Stomach smooth muscle (tissue), 2 donors: ENCODE measurements around the gene RHBDD1.

ENCODE experiments used
- H3K27ac ChIP-seq: one replicate; pipeline ENCODE4 v1.7.0; 2013; ENCODE audit warnings: mild to moderate bottlenecking, low read length, inconsistent platforms
- H3K27me3 ChIP-seq, 2 donors: one replicate each; pipeline ENCODE4 v1.7.0; 2013; ENCODE audit warnings: low read length in 2 of 2; ENCODE audit not compliant: insufficient read depth in 2 of 2, control insufficient read depth in 1 of 2
- H3K36me3 ChIP-seq, 2 donors: one replicate each; pipeline ENCODE4 v1.7.0; 2013; ENCODE audit warnings: low read length in 2 of 2; ENCODE audit not compliant: control insufficient read depth in 2 of 2, insufficient read depth in 2 of 2
- H3K4me1 ChIP-seq: one replicate; pipeline ENCODE4 v1.7.0; 2013; ENCODE audit warnings: low read length; ENCODE audit not compliant: control insufficient read depth, insufficient read depth
- H3K4me3 ChIP-seq, 2 donors: one replicate each; pipeline ENCODE4 v1.7.0; 2013; ENCODE audit warnings: low read length in 2 of 2
- H3K9ac ChIP-seq, 2 donors: one replicate each; pipeline ENCODE4 v1.7.0; 2013; ENCODE audit warnings: low read length in 2 of 2, mild to moderate bottlenecking in 1 of 2
- H3K9me3 ChIP-seq, 2 donors: one replicate each; pipeline ENCODE4 v1.7.0; 2013; ENCODE audit warnings: low read length in 2 of 2; ENCODE audit not compliant: control insufficient read depth in 2 of 2
- donor health status: healthy.
- donor health status: Pancreatic carcinoma.

Gene RHBDD1

GRCh38 chr2:226916669-226917068 is 80.8 kb downstream of the RHBDD1 start:
- no peak overlapping the region for H3K4me3 ChIP-seq
- H3K9me3 ChIP-seq, result no peaks in the 10 kb centered on the region
- H3K4me1 ChIP-seq, result no peaks in the 10 kb centered on the region
- H3K36me3 ChIP-seq, result no peaks in the 10 kb centered on the region
- H3K27me3 ChIP-seq, result no peaks in the 10 kb centered on the region
- H3K9ac ChIP-seq, result no peak overlapping the region
- no peak overlapping the region for H3K27ac ChIP-seq

- Histone ChIP-seq H3K27ac (no peak overlapping the region), H3K36me3 (no peaks in the 10 kb centered on the region), H3K9me3 (no peaks in the 10 kb centered on the region), H3K27me3 (no peaks in the 10 kb centered on the region), H3K4me1 (no peaks in the 10 kb centered on the region), H3K9ac (no peak overlapping the region), H3K4me3 (no peak overlapping the region)
Measured at GRCh38 chr2:226932443-226932842, 96.6 kb downstream of the RHBDD1 start.

GRCh38 chr2:226934546-226935201 is 98.8 kb downstream of the RHBDD1 start:
- H3K9ac ChIP-seq, result no peak overlapping the region
- no peaks in the 10 kb centered on the region for H3K4me1 ChIP-seq
- no peaks in the 10 kb centered on the region for H3K9me3 ChIP-seq
- H3K27ac ChIP-seq, result no peak overlapping the region
- H3K4me3 ChIP-seq, result no peak overlapping the region
- no peaks in the 10 kb centered on the region for H3K36me3 ChIP-seq
- H3K27me3 ChIP-seq, result no peaks in the 10 kb centered on the region

- no peaks in the 10 kb centered on the region for H3K27me3 ChIP-seq
- H3K4me3 ChIP-seq, result no peak overlapping the region
- H3K4me1 ChIP-seq, result no peaks in the 10 kb centered on the region
- H3K9ac ChIP-seq, result no peak overlapping the region
- H3K9me3 ChIP-seq, result no peaks in the 10 kb centered on the region
- no peaks in the 10 kb centered on the region for H3K36me3 ChIP-seq
- no peak overlapping the region for H3K27ac ChIP-seq
Measured at GRCh38 chr2:226943862-226944620, 108.2 kb downstream of the RHBDD1 start.

- no peaks in the 10 kb centered on the region for H3K4me1 ChIP-seq
- no peak overlapping the region for H3K4me3 ChIP-seq
- no peaks in the 10 kb centered on the region for H3K9me3 ChIP-seq
- H3K27me3 ChIP-seq, result no peaks in the 10 kb centered on the region
- no peak overlapping the region for H3K27ac ChIP-seq
- no peak overlapping the region for H3K9ac ChIP-seq
- no peaks in the 10 kb centered on the region for H3K36me3 ChIP-seq
Measured at GRCh38 chr2:226953206-226953605, 117.4 kb downstream of the RHBDD1 start.

GRCh38 chr2:226953826-226954225 is 118.0 kb downstream of the RHBDD1 start:
- Histone ChIP-seq H3K9ac (no peak overlapping the region), H3K4me1 (no peaks in the 10 kb centered on the region), H3K27ac (no peak overlapping the region), H3K9me3 (no peaks in the 10 kb centered on the region), H3K4me3 (no peak overlapping the region), H3K36me3 (no peaks in the 10 kb centered on the region), H3K27me3 (no peaks in the 10 kb centered on the region)

GRCh38 chr2:226956659-226957058 is 120.8 kb downstream of the RHBDD1 start:
- H3K9ac ChIP-seq, result no peak overlapping the region
- no peaks in the 10 kb centered on the region for H3K4me1 ChIP-seq
- H3K27me3 ChIP-seq, result no peaks in the 10 kb centered on the region
- no peak overlapping the region for H3K27ac ChIP-seq
- no peaks in the 10 kb centered on the region for H3K9me3 ChIP-seq
- H3K36me3 ChIP-seq, result no peaks in the 10 kb centered on the region
- H3K4me3 ChIP-seq, result no peak overlapping the region

GRCh38 chr2:226959418-226959817 is 123.6 kb downstream of the RHBDD1 start:
- Histone ChIP-seq H3K9ac (no peak overlapping the region), H3K4me3 (no peak overlapping the region), H3K4me1 (no peaks in the 10 kb centered on the region), H3K9me3 (no peaks in the 10 kb centered on the region), H3K27me3 (no peaks in the 10 kb centered on the region), H3K27ac (no peak overlapping the region), H3K36me3 (no peaks in the 10 kb centered on the region)

- Histone ChIP-seq H3K27ac (no peak overlapping the region), H3K9ac (no peak overlapping the region), H3K36me3 (no peaks in the 10 kb centered on the region), H3K9me3 (no peaks in the 10 kb centered on the region), H3K27me3 (no peaks in the 10 kb centered on the region), H3K4me1 (no peaks in the 10 kb centered on the region), H3K4me3 (no peak overlapping the region)
Measured at GRCh38 chr2:226962176-226962773, 126.4 kb downstream of the RHBDD1 start.

GRCh38 chr2:226963528-226963927 is 127.7 kb downstream of the RHBDD1 start:
- H3K27ac ChIP-seq, result no peak overlapping the region
- no peaks in the 10 kb centered on the region for H3K27me3 ChIP-seq
- no peaks in the 10 kb centered on the region for H3K9me3 ChIP-seq
- H3K4me1 ChIP-seq, result no peaks in the 10 kb centered on the region
- no peak overlapping the region for H3K9ac ChIP-seq
- H3K4me3 ChIP-seq, result no peak overlapping the region
- no peaks in the 10 kb centered on the region for H3K36me3 ChIP-seq

GRCh38 chr2:226965376-226965775 is 129.5 kb downstream of the RHBDD1 start:
- no peak overlapping the region for H3K27ac ChIP-seq
- no peaks in the 10 kb centered on the region for H3K36me3 ChIP-seq
- H3K4me1 ChIP-seq, result no peaks in the 10 kb centered on the region
- H3K9me3 ChIP-seq, result no peaks in the 10 kb centered on the region
- H3K27me3 ChIP-seq, result no peaks in the 10 kb centered on the region
- no peak overlapping the region for H3K9ac ChIP-seq
- H3K4me3 ChIP-seq, result no peak overlapping the region
